ENCODE data around the gene C11orf65. TPM values are rescaled to one million over a fixed set of nuclear protein-coding genes. Genes with fewer than 3 reads are reported as not detected.
"Not testable (repeated sequence)": the region's sequence is repeated elsewhere in the genome, so short reads cannot be mapped to it uniquely, and the experiment has no call there.

C11orf65 gene
- total and polyA plus RNA-seq, 12 donors: 0.84 to 7.1 (median 2.1) TPM; not detected in 1

DNA sequence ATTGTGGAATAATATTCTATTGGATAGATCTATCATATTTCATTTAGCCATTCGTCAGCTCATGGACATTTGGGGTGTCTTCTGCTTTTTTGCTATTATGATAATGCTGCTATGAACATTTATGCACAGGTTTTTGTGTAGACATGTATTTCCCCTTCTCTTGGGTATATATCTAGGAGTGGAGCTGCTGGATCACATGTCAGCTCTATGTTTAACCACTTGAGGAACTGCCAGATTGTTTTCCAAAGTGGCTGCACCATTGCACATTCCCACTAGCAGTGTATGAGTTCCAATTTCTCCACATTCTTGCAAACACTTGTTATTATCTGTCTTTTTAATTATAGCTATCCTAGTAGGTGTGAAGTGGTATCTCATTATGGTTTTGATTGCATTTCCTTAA, 75.0 kb downstream of the C11orf65 start:
- Histone ChIP-seq H3K27me3 (no peaks in the 10 kb centered on the region), H3K4me1 (replicated peaks in 1 of 2) (no peaks in the 10 kb centered on the region), H3K27ac (peak overlapping the region in 1 of 5 donors; percentile 20), H3K9me3 (replicated peaks in 1 of 3) (no peaks in the 10 kb centered on the region), H3K36me3 (replicated peaks in 1 of 2) (no peaks in the 10 kb centered on the region), H3K4me3 (no peak overlapping the region)
- DNase-seq: no peak
- intact Hi-C loops (cut with DNase I): no loop called here
- TF ChIP-seq, protein P1, sequence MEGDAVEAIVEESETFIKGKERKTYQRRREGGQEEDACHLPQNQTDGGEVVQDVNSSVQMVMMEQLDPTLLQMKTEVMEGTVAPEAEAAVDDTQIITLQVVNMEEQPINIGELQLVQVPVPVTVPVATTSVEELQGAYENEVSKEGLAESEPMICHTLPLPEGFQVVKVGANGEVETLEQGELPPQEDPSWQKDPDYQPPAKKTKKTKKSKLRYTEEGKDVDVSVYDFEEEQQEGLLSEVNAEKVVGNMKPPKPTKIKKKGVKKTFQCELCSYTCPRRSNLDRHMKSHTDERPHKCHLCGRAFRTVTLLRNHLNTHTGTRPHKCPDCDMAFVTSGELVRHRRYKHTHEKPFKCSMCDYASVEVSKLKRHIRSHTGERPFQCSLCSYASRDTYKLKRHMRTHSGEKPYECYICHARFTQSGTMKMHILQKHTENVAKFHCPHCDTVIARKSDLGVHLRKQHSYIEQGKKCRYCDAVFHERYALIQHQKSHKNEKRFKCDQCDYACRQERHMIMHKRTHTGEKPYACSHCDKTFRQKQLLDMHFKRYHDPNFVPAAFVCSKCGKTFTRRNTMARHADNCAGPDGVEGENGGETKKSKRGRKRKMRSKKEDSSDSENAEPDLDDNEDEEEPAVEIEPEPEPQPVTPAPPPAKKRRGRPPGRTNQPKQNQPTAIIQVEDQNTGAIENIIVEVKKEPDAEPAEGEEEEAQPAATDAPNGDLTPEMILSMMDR (IDR thresholded peaks at IDR 0.05): no peak
- no peak for TF ChIP-seq POLR2A (IDR thresholded peaks at IDR 0.05)
- 78 to 91% (median 82%) methylated on average over 1 of the region's 1 CpG for WGBS, 4 donors

DNA sequence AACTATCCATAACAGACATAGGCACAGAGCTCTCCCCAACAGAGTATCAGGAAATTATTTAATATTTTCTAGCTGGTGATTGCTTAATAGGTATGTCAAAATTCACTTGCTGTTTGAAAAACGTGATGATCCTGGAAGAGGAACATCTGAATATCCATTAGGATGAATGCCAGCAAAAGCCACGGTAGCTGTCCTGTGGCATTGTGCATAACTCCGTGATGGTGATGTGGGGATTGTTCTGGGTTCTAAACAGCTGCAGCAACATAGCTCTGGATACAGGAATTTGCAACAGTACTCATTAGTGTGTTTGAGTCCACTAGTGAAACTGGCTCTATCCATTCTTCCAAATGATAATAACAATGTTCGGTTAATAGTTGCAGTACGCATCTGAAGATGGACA, 78.8 kb downstream of the C11orf65 start:
- no peak for TF ChIP-seq POLR2A (IDR thresholded peaks at IDR 0.05)
- TF ChIP-seq, protein P1 (IDR thresholded peaks at IDR 0.05): no peak
- no peaks in the 10 kb centered on the region for H3K36me3 ChIP-seq (replicated peaks in 1 of 2)

GRCh38 chr11:108373505-108373904, 93.8 kb downstream of the C11orf65 start:
- H3K9me3 ChIP-seq (replicated peaks in 1 of 3); H3K4me3 ChIP-seq; intact Hi-C loops (cut with DNase I); H3K36me3 ChIP-seq (replicated peaks in 1 of 2); H3K27me3 ChIP-seq; H3K27ac ChIP-seq; DNase-seq: not testable (repeated sequence)
- H3K4me1 ChIP-seq (replicated peaks in 1 of 2): peaks cover 5 to 15% of the 10 kb centered on the region in 2 donors
- WGBS, 4 donors: 92 to 96% (median 96%) methylated on average over 24 of the region's 24 CpGs

More for the DNA sequence above, 78.8 kb downstream of the C11orf65 start:
- Histone ChIP-seq H3K4me1 (replicated peaks in 1 of 2) (no peaks in the 10 kb centered on the region), H3K4me3 (no peak overlapping the region), H3K9me3 (replicated peaks in 1 of 3) (no peaks in the 10 kb centered on the region), H3K27ac (no peak overlapping the region), H3K27me3 (no peaks in the 10 kb centered on the region)
- WGBS, 4 donors: 81 to 83% (median 82%) methylated on average over 5 of the region's 5 CpGs
- intact Hi-C loops (cut with DNase I): no loop called here
- DNase-seq: no peak

DNA sequence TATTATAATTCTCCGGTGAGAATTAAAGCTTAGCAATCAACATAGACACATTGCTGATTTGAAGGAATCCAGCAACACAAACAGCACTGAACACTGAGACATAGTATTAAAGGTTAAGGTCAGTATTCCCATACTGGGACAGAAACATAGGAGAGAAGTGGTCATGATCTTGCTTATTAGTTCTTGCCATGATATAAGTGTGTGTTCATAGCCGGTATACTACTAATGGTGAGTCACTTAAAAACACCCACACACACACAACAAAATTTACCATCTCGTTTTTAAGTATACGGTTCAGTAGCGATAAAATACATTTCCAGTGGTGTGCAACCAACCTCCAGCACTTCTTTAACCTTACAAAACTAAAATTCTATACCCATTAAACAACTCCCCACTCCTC, 96.3 kb downstream of the C11orf65 start:
- no peak overlapping the region for H3K4me3 ChIP-seq
- 65 to 69% (median 68%) methylated on average over 5 of the region's 5 CpGs for WGBS, 4 donors
- H3K9me3 ChIP-seq (replicated peaks in 1 of 3): no peaks in the 10 kb centered on the region
- TF ChIP-seq, protein P1 (IDR thresholded peaks at IDR 0.05): no peak
- no peak for TF ChIP-seq POLR2A (IDR thresholded peaks at IDR 0.05)
- intact Hi-C loops (cut with DNase I): no loop called here
- H3K27ac ChIP-seq: no peak overlapping the region
- DNase-seq: no peak
- no peaks in the 10 kb centered on the region for H3K27me3 ChIP-seq
- peaks cover 5 to 22% of the 10 kb centered on the region in 2 donors for H3K4me1 ChIP-seq (replicated peaks in 1 of 2)
- H3K36me3 ChIP-seq (replicated peaks in 1 of 2): peaks cover 0 to 4% of the 10 kb centered on the region in 2 donors

DNA sequence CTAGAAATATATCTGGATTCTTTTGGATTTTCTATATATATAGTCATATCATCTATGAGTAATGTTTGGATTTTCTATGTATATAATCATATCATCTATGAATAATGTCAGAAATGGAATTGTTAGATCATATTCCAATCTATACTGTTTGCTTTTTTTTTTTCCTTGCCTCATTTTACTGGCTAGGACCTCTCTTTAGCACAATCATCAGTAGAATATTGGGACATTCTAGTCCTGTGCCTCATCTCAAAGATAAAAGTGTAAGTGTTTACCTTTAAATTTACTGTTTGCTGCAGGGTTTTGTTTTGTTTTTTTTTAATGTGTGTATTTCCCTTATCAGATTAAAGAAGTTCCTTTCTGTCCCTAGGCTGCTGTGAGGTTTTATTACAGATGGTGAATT, 97.0 kb downstream of the C11orf65 start:
- intact Hi-C loops (cut with DNase I): no loop called here
- Histone ChIP-seq H3K36me3 (replicated peaks in 1 of 2) (peaks cover 0 to 8% of the 10 kb centered on the region in 2 donors), H3K4me3 (no peak overlapping the region), H3K4me1 (replicated peaks in 1 of 2) (peaks cover 5 to 22% of the 10 kb centered on the region in 2 donors), H3K9me3 (replicated peaks in 1 of 3) (no peaks in the 10 kb centered on the region), H3K27ac (no peak overlapping the region), H3K27me3 (no peaks in the 10 kb centered on the region)
- TF ChIP-seq POLR2A (IDR thresholded peaks at IDR 0.05): no peak
- TF ChIP-seq, protein P1 (IDR thresholded peaks at IDR 0.05): no peak
- DNase-seq: no peak
